HL-60 (cell line): ENCODE results near the gene ANKRD55.

Source experiments
- DNase-seq, 2 experiments: peaks; one replicate each; pipeline ENCODE4 v3.0.0-alpha.2; 2010 to 2020; ENCODE audit warnings: low read depth in 1 of 2, low spot score in 1 of 2
- H3K27ac ChIP-seq: fragments of 250-450 bp; sonication (Bioruptor Pico); replicated peaks from 2 replicates; pipeline ENCODE4 v1.5.1; 2020; ENCODE audit warnings: mild to moderate bottlenecking, moderate library complexity
- H3K27me3 ChIP-seq: fragments of 250-450 bp; sonication (Bioruptor Pico); 2 replicates; pipeline ENCODE4 v1.5.1; 2021; ENCODE audit warnings: mild to moderate bottlenecking, moderate library complexity; ENCODE audit not compliant: insufficient read depth, poor library complexity, severe bottlenecking
- H3K4me3 ChIP-seq: replicated peaks from 2 replicates; pipeline ENCODE4 v1.5.1; 2011; ENCODE audit warnings: mild to moderate bottlenecking, control low read depth, low read length; ENCODE audit not compliant: insufficient read depth
- GABPA ChIP-seq: IDR thresholded peaks from 2 replicates; pipeline ENCODE4 v1.6.1; 2012; ENCODE audit warnings: low read depth
- POLR2AphosphoS5 ChIP-seq: IDR thresholded peaks from 2 replicates; pipeline ENCODE4 v1.6.1; 2012; ENCODE audit warnings: low read depth
- SPI1 ChIP-seq: IDR thresholded peaks from 2 replicates; pipeline ENCODE4 v1.6.1; 2012; ENCODE audit warnings: low read depth, mild to moderate bottlenecking, borderline replicate concordance
- TF ChIP-seq, protein P1 (sequence below): IDR thresholded peaks from 2 replicates; pipeline ENCODE4 v1.6.1; 2012; ENCODE audit warnings: low read depth; ENCODE audit not compliant: insufficient replicate concordance
- TF ChIP-seq, protein P2 (sequence below): IDR thresholded peaks from one replicate; pipeline ENCODE4 v1.5.1; 2011; ENCODE audit warnings: low read length, control low read depth, inconsistent platforms; ENCODE audit not compliant: insufficient read depth

The ANKRD55 gene

DNA sequence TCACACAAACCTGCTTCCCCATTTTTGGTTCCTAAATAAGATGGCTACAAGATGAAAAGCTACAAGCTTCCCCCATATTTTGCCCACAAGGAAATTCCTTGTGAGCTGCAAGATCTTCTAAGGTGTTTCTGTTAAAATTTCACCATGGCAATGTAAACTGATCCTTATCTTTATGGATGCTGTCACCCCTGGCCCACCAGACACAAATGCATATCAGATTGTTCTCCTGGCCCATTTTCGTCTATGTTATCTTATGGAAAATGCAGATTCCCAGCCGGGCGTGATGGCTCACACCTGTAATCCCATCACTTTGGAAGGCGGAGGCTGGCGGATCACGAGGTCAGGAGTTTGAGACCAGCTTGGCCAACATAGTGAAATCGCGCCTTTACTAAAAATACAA is 173.3 kb downstream of the ANKRD55 start:
- DNase-seq, result no peak
- no peak overlapping the region for H3K27ac ChIP-seq
- H3K4me3 ChIP-seq, result no peak overlapping the region
- TF ChIP-seq GABPA (no peak), POLR2AphosphoS5 (no peak), SPI1 (no peak)
- TF ChIP-seq, protein P1, sequence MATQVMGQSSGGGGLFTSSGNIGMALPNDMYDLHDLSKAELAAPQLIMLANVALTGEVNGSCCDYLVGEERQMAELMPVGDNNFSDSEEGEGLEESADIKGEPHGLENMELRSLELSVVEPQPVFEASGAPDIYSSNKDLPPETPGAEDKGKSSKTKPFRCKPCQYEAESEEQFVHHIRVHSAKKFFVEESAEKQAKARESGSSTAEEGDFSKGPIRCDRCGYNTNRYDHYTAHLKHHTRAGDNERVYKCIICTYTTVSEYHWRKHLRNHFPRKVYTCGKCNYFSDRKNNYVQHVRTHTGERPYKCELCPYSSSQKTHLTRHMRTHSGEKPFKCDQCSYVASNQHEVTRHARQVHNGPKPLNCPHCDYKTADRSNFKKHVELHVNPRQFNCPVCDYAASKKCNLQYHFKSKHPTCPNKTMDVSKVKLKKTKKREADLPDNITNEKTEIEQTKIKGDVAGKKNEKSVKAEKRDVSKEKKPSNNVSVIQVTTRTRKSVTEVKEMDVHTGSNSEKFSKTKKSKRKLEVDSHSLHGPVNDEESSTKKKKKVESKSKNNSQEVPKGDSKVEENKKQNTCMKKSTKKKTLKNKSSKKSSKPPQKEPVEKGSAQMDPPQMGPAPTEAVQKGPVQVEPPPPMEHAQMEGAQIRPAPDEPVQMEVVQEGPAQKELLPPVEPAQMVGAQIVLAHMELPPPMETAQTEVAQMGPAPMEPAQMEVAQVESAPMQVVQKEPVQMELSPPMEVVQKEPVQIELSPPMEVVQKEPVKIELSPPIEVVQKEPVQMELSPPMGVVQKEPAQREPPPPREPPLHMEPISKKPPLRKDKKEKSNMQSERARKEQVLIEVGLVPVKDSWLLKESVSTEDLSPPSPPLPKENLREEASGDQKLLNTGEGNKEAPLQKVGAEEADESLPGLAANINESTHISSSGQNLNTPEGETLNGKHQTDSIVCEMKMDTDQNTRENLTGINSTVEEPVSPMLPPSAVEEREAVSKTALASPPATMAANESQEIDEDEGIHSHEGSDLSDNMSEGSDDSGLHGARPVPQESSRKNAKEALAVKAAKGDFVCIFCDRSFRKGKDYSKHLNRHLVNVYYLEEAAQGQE, result no peak
- TF ChIP-seq, protein P2, sequence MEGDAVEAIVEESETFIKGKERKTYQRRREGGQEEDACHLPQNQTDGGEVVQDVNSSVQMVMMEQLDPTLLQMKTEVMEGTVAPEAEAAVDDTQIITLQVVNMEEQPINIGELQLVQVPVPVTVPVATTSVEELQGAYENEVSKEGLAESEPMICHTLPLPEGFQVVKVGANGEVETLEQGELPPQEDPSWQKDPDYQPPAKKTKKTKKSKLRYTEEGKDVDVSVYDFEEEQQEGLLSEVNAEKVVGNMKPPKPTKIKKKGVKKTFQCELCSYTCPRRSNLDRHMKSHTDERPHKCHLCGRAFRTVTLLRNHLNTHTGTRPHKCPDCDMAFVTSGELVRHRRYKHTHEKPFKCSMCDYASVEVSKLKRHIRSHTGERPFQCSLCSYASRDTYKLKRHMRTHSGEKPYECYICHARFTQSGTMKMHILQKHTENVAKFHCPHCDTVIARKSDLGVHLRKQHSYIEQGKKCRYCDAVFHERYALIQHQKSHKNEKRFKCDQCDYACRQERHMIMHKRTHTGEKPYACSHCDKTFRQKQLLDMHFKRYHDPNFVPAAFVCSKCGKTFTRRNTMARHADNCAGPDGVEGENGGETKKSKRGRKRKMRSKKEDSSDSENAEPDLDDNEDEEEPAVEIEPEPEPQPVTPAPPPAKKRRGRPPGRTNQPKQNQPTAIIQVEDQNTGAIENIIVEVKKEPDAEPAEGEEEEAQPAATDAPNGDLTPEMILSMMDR, result no peak
- no peaks in the 10 kb centered on the region for H3K27me3 ChIP-seq

DNA sequence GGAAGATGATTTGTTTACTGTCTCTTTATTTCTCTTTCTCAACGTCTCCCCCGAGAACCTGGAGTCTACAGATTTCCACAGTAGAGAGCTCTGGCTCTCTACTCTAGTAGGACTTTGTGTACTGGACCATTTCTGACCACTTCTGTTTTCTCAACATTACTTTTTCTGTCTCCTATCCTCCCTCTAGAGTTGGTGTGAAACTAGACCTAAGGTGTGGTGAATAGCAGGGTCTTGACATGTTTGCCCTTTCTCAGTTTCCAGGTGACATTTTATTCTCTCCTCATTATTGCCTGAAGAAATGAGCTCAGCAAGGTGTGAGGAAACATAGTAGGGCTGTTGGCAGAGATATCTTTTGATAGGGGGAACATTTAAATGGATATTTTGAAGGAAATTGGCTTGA is 176.3 kb downstream of the ANKRD55 start:
- no peak for DNase-seq
- no peak overlapping the region for H3K27ac ChIP-seq
- H3K27me3 ChIP-seq, result no peaks in the 10 kb centered on the region
- H3K4me3 ChIP-seq, result no peak overlapping the region
- TF ChIP-seq, protein P1, result no peak

DNA sequence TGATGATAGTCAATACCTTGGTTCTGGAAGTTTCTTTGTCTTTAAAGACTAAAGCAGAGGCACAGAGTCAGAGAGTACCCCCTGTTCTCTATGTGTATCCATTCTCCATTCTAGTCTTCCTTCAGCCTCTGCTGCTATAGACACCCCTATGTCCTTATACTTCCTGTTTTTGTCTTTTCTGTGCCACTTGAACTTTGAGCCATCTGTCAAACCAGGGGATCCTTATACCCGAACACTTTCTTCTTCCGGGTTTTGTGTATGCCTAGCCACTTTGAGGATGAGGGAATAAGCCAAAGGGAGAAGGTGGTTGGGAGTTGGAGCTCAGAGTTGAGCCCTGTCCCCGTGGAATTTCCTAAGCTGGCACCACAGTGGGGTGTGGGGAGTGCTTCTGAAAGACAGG is 177.3 kb downstream of the ANKRD55 start:
- Histone ChIP-seq H3K27me3 (no peaks in the 10 kb centered on the region), H3K27ac (no peak overlapping the region), H3K4me3 (no peak overlapping the region)
- no peak for DNase-seq
- TF ChIP-seq POLR2AphosphoS5, result no peak
- no peak for TF ChIP-seq SPI1
- TF ChIP-seq, protein P2, result no peak
- no peak for TF ChIP-seq GABPA
- TF ChIP-seq, protein P1, result no peak

DNA sequence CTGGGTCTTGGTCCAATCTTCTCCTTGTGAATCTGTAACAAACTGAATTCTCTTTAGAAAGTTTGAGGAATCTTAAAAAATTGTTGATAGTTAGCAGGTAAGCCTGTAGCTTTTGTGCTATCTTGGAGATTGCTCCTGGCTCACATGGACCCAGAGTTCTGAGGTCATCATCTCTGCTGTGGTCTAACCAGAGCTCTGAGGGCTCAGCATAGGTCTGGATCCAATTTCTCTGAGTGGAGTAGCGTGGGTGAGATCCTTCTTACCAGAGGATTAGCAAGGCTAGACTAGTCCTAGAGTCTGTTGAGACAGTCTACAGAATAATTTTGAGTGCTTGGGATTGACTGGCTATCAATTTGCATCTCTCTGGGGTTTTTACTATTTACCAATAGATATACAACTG is 177.8 kb downstream of the ANKRD55 start:
- Histone ChIP-seq H3K27ac (no peak overlapping the region), H3K4me3 (no peak overlapping the region), H3K27me3 (no peaks in the 10 kb centered on the region)
- TF ChIP-seq POLR2AphosphoS5 (no peak), SPI1 (no peak)
- TF ChIP-seq, protein P2, result no peak
- TF ChIP-seq, protein P1, result no peak
- no peak for DNase-seq
